Colonic mucosa (tissue), 4 donors: ENCODE data around the gene MEX3C. TPM values are rescaled to one million over a fixed set of nuclear protein-coding genes. Genes with fewer than 3 reads are reported as not detected.

Source experiments
- DNase-seq: peaks from one replicate; pipeline ENCODE4 v3.0.0-alpha.2; 2020
- H3K27ac ChIP-seq: fragments of 200-600 bp; one replicate; pipeline ENCODE4 v1.8.0; 2021
- H3K27me3 ChIP-seq: fragments of 200-600 bp; one replicate; pipeline ENCODE4 v1.8.0; 2021
- H3K36me3 ChIP-seq: fragments of 200-600 bp; one replicate; pipeline ENCODE4 v1.8.0; 2021
- H3K4me1 ChIP-seq: fragments of 200-600 bp; one replicate; pipeline ENCODE4 v1.8.0; 2021; ENCODE audit warnings: mild to moderate bottlenecking
- H3K4me3 ChIP-seq: fragments of 200-600 bp; one replicate; pipeline ENCODE4 v1.8.0; 2021
- H3K9ac ChIP-seq, 2 donors: one replicate each; pipeline ENCODE4 v1.7.0; 2013; ENCODE audit warnings: control low read depth in 2 of 2, low read depth in 2 of 2, low read length in 2 of 2
- H3K9me3 ChIP-seq: fragments of 200-600 bp; one replicate; pipeline ENCODE4 v1.8.0; 2021
- CTCF ChIP-seq: fragments of 200-600 bp; IDR thresholded peaks from one replicate; pipeline ENCODE4 v1.8.0; 2022; ENCODE audit warnings: antibody characterized with exemption, mild to moderate bottlenecking
- intact Hi-C: fragments of 100-400 bp; cut with DNase I; formaldehyde crosslinking; loops from one replicate; pipeline ENCODE4 v1.14.1; 2022
- total RNA-seq, 2 donors: library from RNA; stranded (reverse); fragmentation: NEBNext Ultra II Directional in 1 of 2; extraction: Animal tissue kit (Norgen Biotek cat#: 25700) in 1 of 2; gene quantifications; one replicate each; pipeline ENCODE4 v1.2.1, GENCODE V29; 2021
- donor health status: healthy.
- donor health status: DM: no; HTN: no; CAD: no.
- donor health status: DM: no; HTN: no; CAD: no.

MEX3C gene
- total RNA-seq, 2 donors from 2014 or later, result 21.3 to 36.7 TPM

- no peaks in the 10 kb centered on the region for H3K27me3 ChIP-seq
- intact Hi-C loops, result no loop called here
These were observed 68.9 kb downstream of the MEX3C start for GRCh38 chr18:51128533-51128932.

GRCh38 chr18:51127664-51128063, 69.8 kb downstream of the MEX3C start:
- no peak overlapping the region for H3K4me3 ChIP-seq
- no peak overlapping the region for H3K9ac ChIP-seq
- H3K36me3 ChIP-seq, result no peaks in the 10 kb centered on the region
- intact Hi-C loops, result no loop called here
- no peak overlapping the region for H3K27ac ChIP-seq
- H3K27me3 ChIP-seq, result no peaks in the 10 kb centered on the region
- no peaks in the 10 kb centered on the region for H3K9me3 ChIP-seq
- no peak for DNase-seq
- no peak for TF ChIP-seq CTCF
- H3K4me1 ChIP-seq, result no peaks in the 10 kb centered on the region

More at GRCh38 chr18:51128533-51128932, 68.9 kb downstream of the MEX3C start:
- Histone ChIP-seq H3K36me3 (no peaks in the 10 kb centered on the region), H3K9ac (no peak overlapping the region), H3K27ac (no peak overlapping the region), H3K9me3 (no peaks in the 10 kb centered on the region), H3K4me3 (no peak overlapping the region), H3K4me1 (no peaks in the 10 kb centered on the region)
- no peak for DNase-seq
- no peak for TF ChIP-seq CTCF

- Histone ChIP-seq H3K36me3 (no peaks in the 10 kb centered on the region), H3K4me3 (no peak overlapping the region), H3K27me3 (no peaks in the 10 kb centered on the region), H3K9me3 (no peaks in the 10 kb centered on the region), H3K4me1 (no peaks in the 10 kb centered on the region), H3K9ac (no peak overlapping the region), H3K27ac (no peak overlapping the region)
- DNase-seq, result no peak
- no peak for TF ChIP-seq CTCF
- intact Hi-C loops, result no loop called here
These were observed 71.5 kb downstream of the MEX3C start for GRCh38 chr18:51125976-51126375.

Other genes with a start within 250 kb of the MEX3C start
- gene ELAC1, start 229.6 kb downstream of the MEX3C start, total RNA-seq, result 10 to 100 TPM in 1 of 2 donors, 1 to 10 TPM in 1; 7.0 to 11.3 TPM
- 100 to 1,000 TPM in 1 of 2 donors, 10 to 100 TPM in 1; 74.0 to 106 TPM for gene SMAD4, start 167.5 kb downstream of the MEX3C start, total RNA-seq